GM13976 (cell line): ENCODE measurements around the gene NUDT14.
A peak's percentile ranks its signal among the peaks of the same experiment; 100 is the strongest.

Experiments used
- DNase-seq: peaks from one replicate; pipeline ENCODE4 v3.0.0; 2012; ENCODE audit warnings: low spot score
- CTCF ChIP-seq: IDR thresholded peaks from 2 replicates; pipeline ENCODE4 v1.5.1; 2012; ENCODE audit warnings: borderline replicate concordance, mild to moderate bottlenecking; ENCODE audit not compliant: insufficient read depth; ENCODE audit errors: extremely low read depth, missing control alignments, control extremely low read depth
- in situ Hi-C: fragments of 300-500 bp; cut with MboI; formaldehyde crosslinking; loops from one replicate; pipeline ENCODE4 v1.12.0; 2022; ENCODE audit warnings: low sequenced_read_pairs, mixed read lengths, inconsistent platforms; ENCODE audit not compliant: unreplicated experiment

Gene NUDT14

GRCh38 chr14:105161964-105162668 lies 19.0 kb downstream of the NUDT14 start:
- in situ Hi-C loops: no loop called here
- no peak for TF ChIP-seq CTCF

GRCh38 chr14:105161309-105161708 lies 19.8 kb downstream of the NUDT14 start:
- TF ChIP-seq CTCF: no peak
- DNase-seq: no peak
- in situ Hi-C loops: no loop called here

More at GRCh38 chr14:105161964-105162668, 19.0 kb downstream of the NUDT14 start:
- peak; percentile 75 for DNase-seq

- no peak for TF ChIP-seq CTCF
- no peak for DNase-seq
- in situ Hi-C loops: no loop called here
Measured at GRCh38 chr14:105160776-105161175, 20.3 kb downstream of the NUDT14 start.

GRCh38 chr14:105159344-105159743 lies 21.8 kb downstream of the NUDT14 start:
- in situ Hi-C loops: no loop called here
- TF ChIP-seq CTCF: no peak

GRCh38 chr14:105158794-105159193 lies 22.3 kb downstream of the NUDT14 start:
- no peak for TF ChIP-seq CTCF
- in situ Hi-C loops: no loop called here
- DNase-seq: no peak

More at GRCh38 chr14:105159344-105159743, 21.8 kb downstream of the NUDT14 start:
- DNase-seq: no peak

- DNase-seq: no peak
Measured at GRCh38 chr14:105157872-105158271, 23.2 kb downstream of the NUDT14 start.

More at GRCh38 chr14:105157872-105158271, 23.2 kb downstream of the NUDT14 start:
- no peak for TF ChIP-seq CTCF
- in situ Hi-C loops: no loop called here
